22Rv1 (cell line): ENCODE results near the gene TRMT112.

Source experiments
- ZFX ChIP-seq: fragments of 450-650 bp; IDR thresholded peaks from 2 replicates; pipeline ENCODE4 v1.6.1; 2017; ENCODE audit warnings: antibody characterized with exemption, borderline replicate concordance
- TF ChIP-seq, protein P1 (sequence below): fragments of 450-650 bp; IDR thresholded peaks from 2 replicates; pipeline ENCODE4 v1.5.1; 2017; ENCODE audit warnings: mild to moderate bottlenecking

DNA sequence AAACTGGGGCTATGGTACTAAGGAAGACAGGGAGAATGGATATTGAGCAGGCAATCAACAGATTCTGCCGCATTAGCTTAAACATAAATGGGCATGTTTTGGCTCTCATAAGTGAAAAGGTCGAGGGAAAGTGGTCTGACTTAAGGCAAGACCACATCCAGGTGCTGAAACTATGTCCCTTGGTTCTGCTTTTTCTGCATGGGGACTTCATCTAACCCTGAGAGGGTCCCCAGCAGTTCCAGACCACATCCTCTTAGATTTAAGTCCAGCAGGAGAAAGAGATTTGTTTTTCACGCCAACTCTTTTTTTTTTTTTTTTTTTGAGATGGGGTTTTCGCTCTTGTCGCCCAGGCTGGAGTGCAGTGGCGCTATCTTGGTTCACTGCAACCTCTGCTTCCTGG, 47.1 kb upstream of the TRMT112 start:
- TF ChIP-seq, protein P1, sequence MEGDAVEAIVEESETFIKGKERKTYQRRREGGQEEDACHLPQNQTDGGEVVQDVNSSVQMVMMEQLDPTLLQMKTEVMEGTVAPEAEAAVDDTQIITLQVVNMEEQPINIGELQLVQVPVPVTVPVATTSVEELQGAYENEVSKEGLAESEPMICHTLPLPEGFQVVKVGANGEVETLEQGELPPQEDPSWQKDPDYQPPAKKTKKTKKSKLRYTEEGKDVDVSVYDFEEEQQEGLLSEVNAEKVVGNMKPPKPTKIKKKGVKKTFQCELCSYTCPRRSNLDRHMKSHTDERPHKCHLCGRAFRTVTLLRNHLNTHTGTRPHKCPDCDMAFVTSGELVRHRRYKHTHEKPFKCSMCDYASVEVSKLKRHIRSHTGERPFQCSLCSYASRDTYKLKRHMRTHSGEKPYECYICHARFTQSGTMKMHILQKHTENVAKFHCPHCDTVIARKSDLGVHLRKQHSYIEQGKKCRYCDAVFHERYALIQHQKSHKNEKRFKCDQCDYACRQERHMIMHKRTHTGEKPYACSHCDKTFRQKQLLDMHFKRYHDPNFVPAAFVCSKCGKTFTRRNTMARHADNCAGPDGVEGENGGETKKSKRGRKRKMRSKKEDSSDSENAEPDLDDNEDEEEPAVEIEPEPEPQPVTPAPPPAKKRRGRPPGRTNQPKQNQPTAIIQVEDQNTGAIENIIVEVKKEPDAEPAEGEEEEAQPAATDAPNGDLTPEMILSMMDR = no peak
- TF ChIP-seq ZFX = no peak
